Vagina (tissue), 2 donors: ENCODE measurements around the gene CREM. TPM values are rescaled to one million over a fixed set of nuclear protein-coding genes. Genes with fewer than 3 reads are reported as not detected.

Experiments
- DNase-seq, 2 donors: peaks; one replicate each; pipeline ENCODE4 v3.0.0-alpha.2; 2017; ENCODE audit errors: extremely low spot score in 2 of 2
- H3K27ac ChIP-seq: fragments of 200-600 bp; sonication (generic); one replicate; pipeline ENCODE4 v1.5.1; 2019
- H3K27me3 ChIP-seq: fragments of 200-600 bp; sonication (generic); one replicate; pipeline ENCODE4 v1.5.1; 2019
- H3K36me3 ChIP-seq, 2 donors: fragments of 200-600 bp; sonication (generic); one replicate each; pipeline ENCODE4 v1.5.1; 2017 to 2019
- H3K4me1 ChIP-seq: fragments of 200-600 bp; sonication (generic); one replicate; pipeline ENCODE4 v1.5.1; 2019
- H3K4me3 ChIP-seq, 2 donors: fragments of 200-600 bp; sonication (generic); 1 replicate in 1 of 2; 2 replicates in 1 of 2; pipeline ENCODE4 v1.5.1; 2016 to 2019
- H3K9me3 ChIP-seq: fragments of 200-600 bp; sonication (generic); one replicate; pipeline ENCODE4 v1.5.1; 2019
- CTCF ChIP-seq, 3 experiments: fragments of 450-650 bp in 2 of 3; fragments of 200-600 bp in 1 of 3; sonication (generic) in 1 of 3; IDR thresholded peaks; one replicate each; pipeline ENCODE4 v1.5.1; 2017 to 2019; ENCODE audit warnings: antibody characterized with exemption in 3 of 3, mild to moderate bottlenecking in 2 of 3, moderate library complexity in 2 of 3
- POLR2A ChIP-seq, 2 donors: fragments of 450-650 bp; IDR thresholded peaks; one replicate each; pipeline ENCODE4 v1.6.1; 2017; ENCODE audit warnings: antibody characterized with exemption in 2 of 2, mild to moderate bottlenecking in 2 of 2, moderate library complexity in 2 of 2
- POLR2AphosphoS5 ChIP-seq, 2 donors: sonication (generic); formaldehyde crosslinking; IDR thresholded peaks; one replicate each; pipeline ENCODE4 v1.9.0; 2017; ENCODE audit warnings: antibody characterized with exemption in 2 of 2, mild to moderate bottlenecking in 2 of 2, low read depth in 1 of 2; ENCODE audit not compliant: insufficient read depth in 1 of 2
- intact Hi-C: fragments of 100-400 bp; cut with DNase I; formaldehyde crosslinking; loops from one replicate; pipeline ENCODE4 v1.15.1; 2023
- total RNA-seq: library from RNA; depleted of rRNA; stranded (reverse); fragments of >200 nt; gene quantifications from one replicate; pipeline ENCODE4 v1.2.3, GENCODE V29; 2016

CREM gene
- total RNA-seq, 1 donor from 2014 or later: 32.9 TPM

GRCh38 chr10:35097510-35097909, 29.1 kb upstream of the CREM start:
- TF ChIP-seq POLR2AphosphoS5 (IDR thresholded peaks at IDR 0.05; ENCODE audit: insufficient read depth in 1 of 2, low read depth in 1 of 2): no peak
- no peak for TF ChIP-seq POLR2A (IDR thresholded peaks at IDR 0.05)
- no peak for TF ChIP-seq CTCF (IDR thresholded peaks at IDR 0.05)
- Histone ChIP-seq H3K4me1 (no peaks in the 10 kb centered on the region), H3K27me3 (no peaks in the 10 kb centered on the region), H3K27ac (no peak overlapping the region), H3K9me3 (no peaks in the 10 kb centered on the region), H3K4me3 (no peak overlapping the region), H3K36me3 (no peaks in the 10 kb centered on the region)
- no peak for DNase-seq
- intact Hi-C loops: no loop called here

- Histone ChIP-seq H3K36me3 (no peaks in the 10 kb centered on the region), H3K27me3 (no peaks in the 10 kb centered on the region), H3K4me3 (no peak overlapping the region), H3K9me3 (no peaks in the 10 kb centered on the region), H3K4me1 (no peaks in the 10 kb centered on the region), H3K27ac (no peak overlapping the region)
- TF ChIP-seq POLR2A (IDR thresholded peaks at IDR 0.05): no peak
- no peak for TF ChIP-seq CTCF (IDR thresholded peaks at IDR 0.05)
- no peak for TF ChIP-seq POLR2AphosphoS5 (IDR thresholded peaks at IDR 0.05; ENCODE audit: insufficient read depth in 1 of 2, low read depth in 1 of 2)
- intact Hi-C loops: no loop called here
- DNase-seq: no peak
Observed at GRCh38 chr10:35103882-35104281, 22.8 kb upstream of the CREM start.

GRCh38 chr10:35112571-35112970, 14.1 kb upstream of the CREM start:
- intact Hi-C loops: no loop called here
- TF ChIP-seq CTCF (IDR thresholded peaks at IDR 0.05) (no peak), POLR2A (IDR thresholded peaks at IDR 0.05) (no peak), POLR2AphosphoS5 (IDR thresholded peaks at IDR 0.05; ENCODE audit: insufficient read depth in 1 of 2, low read depth in 1 of 2) (no peak)
- DNase-seq: no peak

GRCh38 chr10:35119378-35119777, 7.3 kb upstream of the CREM start:
- Histone ChIP-seq H3K27ac (no peak overlapping the region), H3K36me3 (no peaks in the 10 kb centered on the region), H3K27me3 (no peaks in the 10 kb centered on the region), H3K4me1 (peaks cover 1% of the 10 kb centered on the region), H3K9me3 (no peaks in the 10 kb centered on the region), H3K4me3 (no peak overlapping the region)
- intact Hi-C loops: no loop called here
- no peak for DNase-seq
- TF ChIP-seq POLR2A (IDR thresholded peaks at IDR 0.05): no peak
- TF ChIP-seq CTCF (IDR thresholded peaks at IDR 0.05): no peak
- TF ChIP-seq POLR2AphosphoS5 (IDR thresholded peaks at IDR 0.05; ENCODE audit: insufficient read depth in 1 of 2, low read depth in 1 of 2): no peak

More at GRCh38 chr10:35112571-35112970, 14.1 kb upstream of the CREM start:
- H3K4me1 ChIP-seq: no peaks in the 10 kb centered on the region
- no peak overlapping the region for H3K4me3 ChIP-seq
- H3K27me3 ChIP-seq: no peaks in the 10 kb centered on the region
- H3K27ac ChIP-seq: no peak overlapping the region
- no peaks in the 10 kb centered on the region for H3K9me3 ChIP-seq
- no peaks in the 10 kb centered on the region for H3K36me3 ChIP-seq

- Histone ChIP-seq H3K27ac (no peak overlapping the region), H3K36me3 (no peaks in the 10 kb centered on the region), H3K4me3 (no peak overlapping the region), H3K4me1 (peaks cover 30% of the 10 kb centered on the region), H3K27me3 (no peaks in the 10 kb centered on the region), H3K9me3 (no peaks in the 10 kb centered on the region)
- DNase-seq: no peak
- TF ChIP-seq POLR2A (IDR thresholded peaks at IDR 0.05): no peak
- TF ChIP-seq CTCF (IDR thresholded peaks at IDR 0.05): no peak
- TF ChIP-seq POLR2AphosphoS5 (IDR thresholded peaks at IDR 0.05; ENCODE audit: insufficient read depth in 1 of 2, low read depth in 1 of 2): peak in 1 of 2 donors; percentile 16
- intact Hi-C loops: loop anchor here (5.0 to 10.0 kb wide), 2 partner anchors 93 to 210 kb away; partner anchors contain the start of gene CCNY
Observed at GRCh38 chr10:35124540-35124939, 2.1 kb upstream of the CREM start.
